HFFc6 (cell line): Measurements from ENCODE around the gene CD5L. TPM values are rescaled to one million over a fixed set of nuclear protein-coding genes. Genes with fewer than 3 reads are reported as not detected.

Source experiments
- DNase-seq: peaks from one replicate; pipeline ENCODE4 v3.0.0-alpha.2; 2018
- H3K27ac Mint-ChIP-seq: 2 replicates; pipeline ENCODE4 v1.8.0; 2020; ENCODE audit warnings: mild to moderate bottlenecking, mixed read lengths
- H3K27me3 Mint-ChIP-seq: 2 replicates; pipeline ENCODE4 v1.8.0; 2021; ENCODE audit warnings: mild to moderate bottlenecking, moderate library complexity, mixed read lengths; ENCODE audit not compliant: insufficient read depth
- H3K36me3 Mint-ChIP-seq: 2 replicates; pipeline ENCODE4 v1.8.0; 2021; ENCODE audit warnings: low read depth, mixed read lengths
- H3K4me1 Mint-ChIP-seq: 2 replicates; pipeline ENCODE4 v1.8.0; 2020; ENCODE audit warnings: low read depth, mixed read lengths
- H3K4me3 Mint-ChIP-seq: 2 replicates; pipeline ENCODE4 v1.8.0; 2020; ENCODE audit warnings: mild to moderate bottlenecking, moderate library complexity, mixed read lengths
- H3K9me3 Mint-ChIP-seq: 2 replicates; pipeline ENCODE4 v1.8.0; 2020; ENCODE audit warnings: mild to moderate bottlenecking, mixed read lengths
- CTCF ChIP-seq: fragments of 200-600 bp; sonication (generic); IDR thresholded peaks from 2 replicates; pipeline ENCODE4 v1.5.0; 2021; ENCODE audit warnings: antibody characterized with exemption, mild to moderate bottlenecking
- total RNA-seq, 6 experiments: library from RNA; stranded (reverse); fragmentation: NEBNext Ultra II Directional; extraction: Animal tissue kit (Norgen Biotek cat#: 25700); gene quantifications; 2 replicates in 1 of 6; 3 replicates in 5 of 6; pipeline ENCODE4 v1.2.3, GENCODE V29; 2021

Gene CD5L
- total RNA-seq, 6 experiments from 2014 or later, result not detected

DNA sequence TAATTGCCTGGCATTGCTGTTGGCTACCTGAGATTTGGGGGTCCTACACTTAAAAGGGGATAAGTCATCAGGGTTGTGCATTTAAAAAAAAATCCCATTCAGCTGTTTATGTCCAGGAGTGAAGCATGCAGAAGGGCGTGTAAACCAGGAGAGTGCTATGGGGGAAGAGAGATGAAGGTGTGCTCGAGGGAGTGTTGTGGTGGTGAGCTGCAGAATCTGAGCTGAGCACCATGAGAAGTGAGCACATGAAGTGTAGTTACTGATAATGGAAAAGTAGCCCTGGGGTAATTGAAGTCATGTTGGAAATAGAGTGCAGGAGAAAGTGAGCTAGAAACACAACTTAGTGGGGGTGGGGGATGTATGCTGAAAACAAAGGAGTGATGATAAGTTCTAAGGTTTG lies 22.4 kb downstream of the CD5L start:
- peaks cover 4% of the 10 kb centered on the region; the same call in 1 of the 2 replicates for H3K9me3 Mint-ChIP-seq

DNA sequence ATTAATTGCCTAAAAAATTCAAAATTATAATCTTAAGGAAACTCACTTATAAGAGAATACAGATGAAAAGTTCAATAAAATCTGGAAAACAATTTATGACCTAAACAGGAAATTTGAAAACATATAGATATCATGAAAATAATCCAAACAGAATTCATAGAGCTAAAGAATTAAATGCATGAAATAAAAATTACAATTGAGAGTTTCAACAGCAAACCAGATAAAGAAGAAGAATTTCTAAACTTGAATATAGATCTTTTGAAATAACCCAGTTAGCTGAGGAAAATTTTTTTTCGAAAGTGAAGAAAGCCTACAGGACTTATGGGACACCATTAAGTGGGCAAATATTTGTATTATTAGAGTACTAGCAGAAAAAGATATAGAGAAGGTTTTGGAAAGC lies 28.3 kb downstream of the CD5L start:
- TF ChIP-seq CTCF, result no peak
- Mint-ChIP-seq H3K4me3 (no peak overlapping the region), H3K4me1 (no peaks in the 10 kb centered on the region), H3K27ac (no peak overlapping the region), H3K9me3 (peaks cover 35% of the 10 kb centered on the region), H3K36me3 (no peaks in the 10 kb centered on the region), H3K27me3 (no peaks in the 10 kb centered on the region; the same call in 1 of the 2 replicates)
- DNase-seq, result no peak

More for the DNA sequence above, 22.4 kb downstream of the CD5L start:
- Mint-ChIP-seq H3K27ac (no peak overlapping the region), H3K4me3 (no peak overlapping the region), H3K36me3 (no peaks in the 10 kb centered on the region), H3K27me3 (peaks cover 2% of the 10 kb centered on the region; the same call in 1 of the 2 replicates), H3K4me1 (no peaks in the 10 kb centered on the region)
- DNase-seq, result no peak
- no peak for TF ChIP-seq CTCF

GRCh38 chr1:157806431-157807149 lies 35.0 kb downstream of the CD5L start:
- Mint-ChIP-seq H3K36me3 (no peaks in the 10 kb centered on the region), H3K27me3 (peaks cover 2% of the 10 kb centered on the region; the same call in 1 of the 2 replicates), H3K9me3 (peaks cover 15% of the 10 kb centered on the region), H3K4me3 (no peak overlapping the region), H3K27ac (no peak overlapping the region), H3K4me1 (no peaks in the 10 kb centered on the region)
- DNase-seq, result no peak
- TF ChIP-seq CTCF, result no peak

DNA sequence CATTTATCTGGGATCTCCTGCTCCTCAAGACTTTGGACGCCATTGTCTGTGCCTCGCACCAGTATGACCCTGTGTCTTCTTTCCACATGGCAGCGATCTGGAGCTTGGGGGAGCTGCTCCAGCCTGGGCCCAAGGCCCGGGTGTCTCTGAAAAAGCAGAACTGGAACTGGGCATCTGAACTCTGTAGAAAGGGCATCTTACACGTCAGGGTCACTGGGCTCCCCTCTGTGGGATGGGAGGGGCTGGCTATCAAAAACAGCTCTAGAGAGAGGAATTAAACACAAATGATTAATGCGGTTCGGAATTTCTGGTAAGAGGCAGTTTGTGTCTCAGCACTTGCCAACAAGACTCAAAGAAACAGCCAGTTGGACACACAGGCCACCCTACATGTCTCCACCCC lies 37.8 kb downstream of the CD5L start:
- Mint-ChIP-seq H3K4me3 (no peak overlapping the region), H3K27ac (no peak overlapping the region), H3K36me3 (no peaks in the 10 kb centered on the region), H3K27me3 (peaks cover 5% of the 10 kb centered on the region; the same call in 1 of the 2 replicates), H3K9me3 (peaks cover 6% of the 10 kb centered on the region; the same call in 1 of the 2 replicates), H3K4me1 (no peaks in the 10 kb centered on the region)
- no peak for DNase-seq
- no peak for TF ChIP-seq CTCF

DNA sequence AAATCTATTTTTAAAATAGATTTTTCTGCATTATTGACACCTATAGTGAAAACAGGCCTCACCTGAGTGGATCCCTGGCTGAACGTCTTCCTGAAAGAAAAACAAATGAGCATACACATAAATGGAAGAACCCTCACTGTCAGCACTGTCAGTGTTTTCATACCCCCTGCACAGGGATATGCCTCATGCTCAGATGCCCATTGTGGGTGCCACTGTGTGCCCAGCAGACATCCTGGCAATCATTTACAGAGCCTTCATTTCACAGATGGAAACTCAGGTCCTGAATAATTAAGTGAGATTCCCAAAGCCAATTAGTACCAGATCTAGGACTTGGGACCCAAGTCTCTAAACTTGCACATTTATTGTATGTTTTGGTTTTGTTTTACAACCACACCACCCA lies 41.6 kb downstream of the CD5L start:
- Mint-ChIP-seq H3K4me1 (no peaks in the 10 kb centered on the region), H3K4me3 (no peak overlapping the region), H3K9me3 (no peaks in the 10 kb centered on the region), H3K36me3 (no peaks in the 10 kb centered on the region), H3K27me3 (peaks cover 5% of the 10 kb centered on the region; the same call in 1 of the 2 replicates), H3K27ac (no peak overlapping the region)
- no peak for TF ChIP-seq CTCF
- no peak for DNase-seq
